Measurements from ENCODE around the gene KLHL30.

Gene KLHL30

DNA sequence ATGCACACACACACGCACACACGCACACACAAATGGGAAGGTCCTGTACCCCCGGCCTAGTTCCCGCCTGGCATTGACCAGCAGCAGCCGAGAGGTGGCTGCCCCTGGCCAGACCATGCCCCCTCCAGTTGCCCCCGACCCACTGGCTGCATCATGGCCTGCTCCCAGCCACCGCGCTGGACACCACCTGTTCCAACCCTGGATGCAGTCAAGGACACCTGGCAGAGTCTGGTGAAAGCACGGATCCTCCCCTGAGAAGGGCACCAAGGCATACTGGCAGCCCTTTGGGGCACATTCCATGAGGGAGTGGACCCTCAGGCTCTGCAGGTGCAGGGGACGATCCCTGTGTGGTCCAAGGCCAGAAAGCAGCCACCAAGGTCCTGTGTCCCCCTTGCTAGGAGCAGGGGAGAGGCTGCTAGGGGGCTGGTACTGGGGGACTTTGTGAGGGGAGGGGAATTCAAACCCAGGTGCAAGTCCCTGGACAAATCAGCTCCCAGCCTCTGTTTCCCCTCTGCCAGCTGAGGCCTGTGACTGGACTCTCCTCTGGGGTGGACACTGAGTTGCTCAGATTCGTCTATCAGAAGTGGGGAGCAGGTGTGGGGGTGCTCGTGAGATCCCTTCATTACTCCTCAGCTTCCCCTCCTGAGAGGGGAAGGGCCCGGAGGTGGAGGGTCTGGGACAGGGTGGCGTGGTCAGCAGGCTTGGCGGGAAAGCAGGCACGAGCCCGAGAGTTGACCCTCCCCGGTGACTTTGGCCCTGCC, 34.8 kb upstream of the KLHL30 start:
- Histone ChIP-seq H3K36me3 (ENCODE audit: control insufficient read depth in 2 of 2, insufficient read depth in 2 of 2, low read length in 2 of 2) (no peaks in the 10 kb centered on the region), H3K4me1 (ENCODE audit: control insufficient read depth in 2 of 2, insufficient read depth in 2 of 2, low read length in 2 of 2) (peaks cover 18 to 20% of the 10 kb centered on the region in 2 donors), H3K9me3 (ENCODE audit: control insufficient read depth in 2 of 2, low read length in 2 of 2) (no peaks in the 10 kb centered on the region), H3K27me3 (ENCODE audit: control insufficient read depth in 2 of 2, insufficient read depth in 2 of 2, low read length in 2 of 2) (no peaks in the 10 kb centered on the region), H3K9ac (ENCODE audit: low read depth in 1 of 2, low read length in 2 of 2) (no peak overlapping the region), H3K4me3 (ENCODE audit: low read length in 2 of 2) (no peak overlapping the region), H3K27ac (ENCODE audit: low read depth in 2 of 2, low read length in 2 of 2) (no peak overlapping the region)

GRCh38 chr2:238104226-238104690, 34.2 kb upstream of the KLHL30 start:
- Histone ChIP-seq H3K4me1 (ENCODE audit: control insufficient read depth in 2 of 2, insufficient read depth in 2 of 2, low read length in 2 of 2) (peaks cover 13 to 14% of the 10 kb centered on the region in 2 donors), H3K27me3 (ENCODE audit: control insufficient read depth in 2 of 2, insufficient read depth in 2 of 2, low read length in 2 of 2) (no peaks in the 10 kb centered on the region), H3K36me3 (ENCODE audit: control insufficient read depth in 2 of 2, insufficient read depth in 2 of 2, low read length in 2 of 2) (no peaks in the 10 kb centered on the region), H3K27ac (ENCODE audit: low read depth in 2 of 2, low read length in 2 of 2) (no peak overlapping the region), H3K9me3 (ENCODE audit: control insufficient read depth in 2 of 2, low read length in 2 of 2) (no peaks in the 10 kb centered on the region), H3K9ac (ENCODE audit: low read depth in 1 of 2, low read length in 2 of 2) (no peak overlapping the region), H3K4me3 (ENCODE audit: low read length in 2 of 2) (no peak overlapping the region)

DNA sequence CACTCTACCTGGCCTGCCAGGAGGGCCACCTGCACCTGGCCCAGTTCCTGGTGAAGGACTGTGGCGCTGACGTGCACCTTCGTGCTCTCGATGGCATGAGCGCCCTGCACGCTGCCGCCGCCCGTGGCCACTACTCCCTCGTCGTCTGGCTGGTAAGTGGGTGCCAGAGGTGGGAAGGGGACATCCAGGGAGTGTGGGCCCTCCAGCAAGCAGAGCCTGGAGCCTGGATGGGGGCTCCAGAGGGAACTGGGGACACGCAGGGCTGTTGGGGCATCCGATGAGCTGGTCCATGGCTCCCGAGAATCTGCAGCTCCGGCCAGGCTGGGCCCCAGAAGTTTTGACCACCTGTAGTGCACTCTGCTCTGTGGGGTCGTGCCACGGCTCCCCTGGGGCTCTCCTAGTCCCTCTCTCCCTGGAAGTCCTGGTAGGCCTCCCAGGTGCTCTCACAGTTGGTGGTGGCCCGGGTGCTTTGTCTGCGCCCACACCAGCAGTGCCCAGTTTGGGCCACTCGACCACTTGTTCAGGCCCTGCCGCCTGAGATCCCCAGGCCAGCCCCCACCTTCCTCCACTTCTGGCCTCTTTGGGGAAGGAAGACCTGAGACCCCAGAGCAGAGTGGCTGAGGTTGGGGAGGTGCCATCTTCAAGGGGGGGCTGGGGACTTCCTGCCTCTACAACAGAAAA, 33.6 kb upstream of the KLHL30 start:
- no peak overlapping the region for H3K9ac ChIP-seq (ENCODE audit: low read depth in 1 of 2, low read length in 2 of 2)
- H3K9me3 ChIP-seq (ENCODE audit: control insufficient read depth in 2 of 2, low read length in 2 of 2): no peaks in the 10 kb centered on the region
- no peak overlapping the region for H3K27ac ChIP-seq (ENCODE audit: low read depth in 2 of 2, low read length in 2 of 2)
- no peaks in the 10 kb centered on the region for H3K27me3 ChIP-seq (ENCODE audit: control insufficient read depth in 2 of 2, insufficient read depth in 2 of 2, low read length in 2 of 2)
- no peaks in the 10 kb centered on the region for H3K36me3 ChIP-seq (ENCODE audit: control insufficient read depth in 2 of 2, insufficient read depth in 2 of 2, low read length in 2 of 2)
- H3K4me3 ChIP-seq (ENCODE audit: low read length in 2 of 2): no peak overlapping the region
- peaks cover 10 to 12% of the 10 kb centered on the region in 2 donors for H3K4me1 ChIP-seq (ENCODE audit: control insufficient read depth in 2 of 2, insufficient read depth in 2 of 2, low read length in 2 of 2)

GRCh38 chr2:238105506-238106338, 32.7 kb upstream of the KLHL30 start:
- no peak overlapping the region for H3K9ac ChIP-seq (ENCODE audit: low read depth in 1 of 2, low read length in 2 of 2)
- H3K9me3 ChIP-seq (ENCODE audit: control insufficient read depth in 2 of 2, low read length in 2 of 2): no peaks in the 10 kb centered on the region
- H3K36me3 ChIP-seq (ENCODE audit: control insufficient read depth in 2 of 2, insufficient read depth in 2 of 2, low read length in 2 of 2): no peaks in the 10 kb centered on the region
- no peak overlapping the region for H3K4me3 ChIP-seq (ENCODE audit: low read length in 2 of 2)
- no peaks in the 10 kb centered on the region for H3K27me3 ChIP-seq (ENCODE audit: control insufficient read depth in 2 of 2, insufficient read depth in 2 of 2, low read length in 2 of 2)
- peaks cover 10 to 12% of the 10 kb centered on the region in 2 donors for H3K4me1 ChIP-seq (ENCODE audit: control insufficient read depth in 2 of 2, insufficient read depth in 2 of 2, low read length in 2 of 2)
- H3K27ac ChIP-seq (ENCODE audit: low read depth in 2 of 2, low read length in 2 of 2): no peak overlapping the region

GRCh38 chr2:238106339-238106697, 32.1 kb upstream of the KLHL30 start:
- H3K4me3 ChIP-seq (ENCODE audit: low read length in 2 of 2): no peak overlapping the region
- H3K27me3 ChIP-seq (ENCODE audit: control insufficient read depth in 2 of 2, insufficient read depth in 2 of 2, low read length in 2 of 2): no peaks in the 10 kb centered on the region
- peaks cover 10 to 12% of the 10 kb centered on the region in 2 donors for H3K4me1 ChIP-seq (ENCODE audit: control insufficient read depth in 2 of 2, insufficient read depth in 2 of 2, low read length in 2 of 2)
- H3K9ac ChIP-seq (ENCODE audit: low read depth in 1 of 2, low read length in 2 of 2): no peak overlapping the region
- no peaks in the 10 kb centered on the region for H3K36me3 ChIP-seq (ENCODE audit: control insufficient read depth in 2 of 2, insufficient read depth in 2 of 2, low read length in 2 of 2)
- H3K9me3 ChIP-seq (ENCODE audit: control insufficient read depth in 2 of 2, low read length in 2 of 2): no peaks in the 10 kb centered on the region
- no peak overlapping the region for H3K27ac ChIP-seq (ENCODE audit: low read depth in 2 of 2, low read length in 2 of 2)

GRCh38 chr2:238106698-238107524, 31.6 kb upstream of the KLHL30 start:
- Histone ChIP-seq H3K9me3 (ENCODE audit: control insufficient read depth in 2 of 2, low read length in 2 of 2) (no peaks in the 10 kb centered on the region), H3K4me3 (ENCODE audit: low read length in 2 of 2) (peak overlapping the region; percentile 55 to 64)

DNA sequence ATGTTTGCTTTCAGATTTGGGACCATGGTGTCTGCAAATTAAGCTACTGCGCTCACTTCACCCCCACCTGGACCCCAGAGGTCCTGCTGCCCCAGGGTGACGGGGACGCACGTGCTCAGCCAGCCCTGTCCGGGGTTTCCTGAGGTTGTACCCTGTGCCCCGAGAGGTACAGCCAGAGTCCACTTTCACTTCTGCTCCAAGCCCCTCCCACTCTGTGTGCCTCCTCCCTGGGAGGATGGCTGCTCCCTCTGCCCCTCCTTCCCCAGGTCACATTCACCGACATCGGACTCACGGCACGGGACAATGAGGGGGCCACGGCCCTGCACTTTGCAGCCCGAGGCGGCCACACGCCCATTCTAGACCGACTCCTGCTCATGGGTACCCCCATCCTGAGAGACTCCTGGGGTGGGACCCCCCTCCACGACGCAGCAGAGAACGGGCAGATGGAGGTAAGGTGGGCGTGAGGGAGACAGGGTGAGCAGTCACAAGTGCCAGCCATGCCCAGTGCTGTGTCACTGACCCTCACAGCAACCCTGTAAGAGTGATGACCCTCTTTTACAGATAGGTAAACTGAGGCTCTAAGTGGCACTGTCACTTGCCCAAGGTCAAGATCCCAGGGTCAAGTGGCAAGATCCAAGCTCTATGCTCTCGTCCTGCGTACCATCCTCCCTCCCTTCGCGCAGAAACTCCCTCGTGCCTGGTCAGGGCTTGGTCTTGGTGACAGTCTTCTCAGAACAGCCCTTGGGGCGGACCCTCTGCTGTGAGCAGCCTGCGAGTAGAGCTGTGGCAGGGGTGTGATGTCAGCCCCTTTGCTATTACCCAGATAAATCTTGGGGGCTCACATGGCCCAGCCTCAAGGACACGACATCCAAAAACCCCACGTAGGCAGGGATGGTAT, 30.7 kb upstream of the KLHL30 start:
- peak overlapping the region; percentile 55 to 64 for H3K4me3 ChIP-seq (ENCODE audit: low read length in 2 of 2)
- no peaks in the 10 kb centered on the region for H3K27me3 ChIP-seq (ENCODE audit: control insufficient read depth in 2 of 2, insufficient read depth in 2 of 2, low read length in 2 of 2)
- H3K4me1 ChIP-seq (ENCODE audit: control insufficient read depth in 2 of 2, insufficient read depth in 2 of 2, low read length in 2 of 2): peaks cover 10 to 12% of the 10 kb centered on the region in 2 donors
- H3K9me3 ChIP-seq (ENCODE audit: control insufficient read depth in 2 of 2, low read length in 2 of 2): no peaks in the 10 kb centered on the region
- H3K36me3 ChIP-seq (ENCODE audit: control insufficient read depth in 2 of 2, insufficient read depth in 2 of 2, low read length in 2 of 2): no peaks in the 10 kb centered on the region
- H3K27ac ChIP-seq (ENCODE audit: low read depth in 2 of 2, low read length in 2 of 2): no peak overlapping the region
- H3K9ac ChIP-seq (ENCODE audit: low read depth in 1 of 2, low read length in 2 of 2): peak overlapping the region; percentile 6 to 58

More at GRCh38 chr2:238106698-238107524, 31.6 kb upstream of the KLHL30 start:
- no peak overlapping the region for H3K27ac ChIP-seq (ENCODE audit: low read depth in 2 of 2, low read length in 2 of 2)
- H3K27me3 ChIP-seq (ENCODE audit: control insufficient read depth in 2 of 2, insufficient read depth in 2 of 2, low read length in 2 of 2): no peaks in the 10 kb centered on the region
- no peaks in the 10 kb centered on the region for H3K36me3 ChIP-seq (ENCODE audit: control insufficient read depth in 2 of 2, insufficient read depth in 2 of 2, low read length in 2 of 2)
- H3K9ac ChIP-seq (ENCODE audit: low read depth in 1 of 2, low read length in 2 of 2): peak overlapping the region in 1 of 2 donors; percentile 58
- peaks cover 10 to 12% of the 10 kb centered on the region in 2 donors for H3K4me1 ChIP-seq (ENCODE audit: control insufficient read depth in 2 of 2, insufficient read depth in 2 of 2, low read length in 2 of 2)

- peaks cover 10 to 12% of the 10 kb centered on the region in 2 donors for H3K4me1 ChIP-seq (ENCODE audit: control insufficient read depth in 2 of 2, insufficient read depth in 2 of 2, low read length in 2 of 2)
- H3K9me3 ChIP-seq (ENCODE audit: control insufficient read depth in 2 of 2, low read length in 2 of 2): no peaks in the 10 kb centered on the region
- no peak overlapping the region for H3K9ac ChIP-seq (ENCODE audit: low read depth in 1 of 2, low read length in 2 of 2)
- H3K4me3 ChIP-seq (ENCODE audit: low read length in 2 of 2): no peak overlapping the region
- H3K27ac ChIP-seq (ENCODE audit: low read depth in 2 of 2, low read length in 2 of 2): no peak overlapping the region
- H3K27me3 ChIP-seq (ENCODE audit: control insufficient read depth in 2 of 2, insufficient read depth in 2 of 2, low read length in 2 of 2): no peaks in the 10 kb centered on the region
- no peaks in the 10 kb centered on the region for H3K36me3 ChIP-seq (ENCODE audit: control insufficient read depth in 2 of 2, insufficient read depth in 2 of 2, low read length in 2 of 2)
Measured at GRCh38 chr2:238108423-238109183, 29.9 kb upstream of the KLHL30 start.

Data from mucosa of rectum (tissue), 2 donors.